HEK293 (cell line): ENCODE data around the gene ELAVL1.

ENCODE experiments used
- EGR2 ChIP-seq: fragments of 450-650 bp; formaldehyde crosslinking; IDR thresholded peaks from 2 replicates; pipeline ENCODE4 v1.5.1; 2016; ENCODE audit warnings: low read depth, missing biosample characterization, missing genetic modification characterization
- SALL2 ChIP-seq: fragments of 450-650 bp; formaldehyde crosslinking; IDR thresholded peaks from 2 replicates; pipeline ENCODE4 v1.5.0; 2017; ENCODE audit warnings: missing biosample characterization, mild to moderate bottlenecking, missing genetic modification characterization, borderline replicate concordance
- SCRT1 ChIP-seq: fragments of 450-650 bp; formaldehyde crosslinking; IDR thresholded peaks from 2 replicates; pipeline ENCODE4 v1.5.1; 2016; ENCODE audit warnings: missing biosample characterization, missing genetic modification characterization, borderline replicate concordance
- SP2 ChIP-seq: fragments of 450-650 bp; formaldehyde crosslinking; IDR thresholded peaks from 2 replicates; pipeline ENCODE4 v1.5.1; 2016; ENCODE audit warnings: missing biosample characterization, missing genetic modification characterization
- ZFP37 ChIP-seq: fragments of 450-650 bp; formaldehyde crosslinking; IDR thresholded peaks from 2 replicates; pipeline ENCODE4 v1.5.1; 2016; ENCODE audit warnings: missing biosample characterization, missing genetic modification characterization
- ZNF133 ChIP-seq: fragments of 450-650 bp; formaldehyde crosslinking; IDR thresholded peaks from 2 replicates; pipeline ENCODE4 v1.5.1; 2016; ENCODE audit warnings: missing biosample characterization, missing genetic modification characterization
- ZNF157 ChIP-seq: fragments of 450-650 bp; formaldehyde crosslinking; IDR thresholded peaks from 2 replicates; pipeline ENCODE4 v1.5.1; 2016; ENCODE audit warnings: missing biosample characterization, missing genetic modification characterization
- ZNF16 ChIP-seq: fragments of 450-650 bp; formaldehyde crosslinking; IDR thresholded peaks from 2 replicates; pipeline ENCODE4 v1.5.1; 2016; ENCODE audit warnings: low read depth, missing biosample characterization, missing genetic modification characterization
- ZNF169 ChIP-seq: fragments of 450-650 bp; formaldehyde crosslinking; IDR thresholded peaks from 2 replicates; pipeline ENCODE4 v1.5.1; 2016; ENCODE audit warnings: missing biosample characterization, missing genetic modification characterization
- ZNF2 ChIP-seq: fragments of 450-650 bp; formaldehyde crosslinking; IDR thresholded peaks from 2 replicates; pipeline ENCODE4 v1.5.1; 2016; ENCODE audit warnings: missing biosample characterization, missing genetic modification characterization
- ZNF416 ChIP-seq: fragments of 450-650 bp; formaldehyde crosslinking; IDR thresholded peaks from 2 replicates; pipeline ENCODE4 v1.5.1; 2016; ENCODE audit warnings: missing biosample characterization, missing genetic modification characterization
- ZNF426 ChIP-seq: fragments of 450-650 bp; formaldehyde crosslinking; IDR thresholded peaks from 2 replicates; pipeline ENCODE4 v1.5.1; 2017; ENCODE audit warnings: missing biosample characterization, missing genetic modification characterization, mild to moderate bottlenecking, inconsistent platforms, moderate library complexity
- ZNF48 ChIP-seq: fragments of 450-650 bp; formaldehyde crosslinking; IDR thresholded peaks from 2 replicates; pipeline ENCODE4 v1.5.1; 2016; ENCODE audit warnings: missing biosample characterization, missing genetic modification characterization
- ZNF514 ChIP-seq: fragments of 450-650 bp; formaldehyde crosslinking; IDR thresholded peaks from 2 replicates; pipeline ENCODE4 v1.5.1; 2016; ENCODE audit warnings: missing biosample characterization, missing genetic modification characterization
- ZNF549 ChIP-seq: fragments of 450-650 bp; IDR thresholded peaks from 2 replicates; pipeline ENCODE4 v1.5.1; 2018; ENCODE audit warnings: missing biosample characterization, missing genetic modification characterization, mild to moderate bottlenecking, inconsistent platforms, moderate library complexity
- ZNF555 ChIP-seq: fragments of 450-650 bp; formaldehyde crosslinking; conservative IDR thresholded peaks from 2 replicates; pipeline ENCODE4 v1.5.1; 2017; ENCODE audit warnings: missing biosample characterization, mild to moderate bottlenecking, missing genetic modification characterization, inconsistent platforms
- ZNF585B ChIP-seq: fragments of 450-650 bp; formaldehyde crosslinking; IDR thresholded peaks from 2 replicates; pipeline ENCODE4 v1.5.1; 2016; ENCODE audit warnings: missing biosample characterization, missing genetic modification characterization
- ZNF629 ChIP-seq: fragments of 450-650 bp; formaldehyde crosslinking; IDR thresholded peaks from 2 replicates; pipeline ENCODE4 v1.5.1; 2017; ENCODE audit warnings: missing biosample characterization, missing genetic modification characterization
- ZNF658 ChIP-seq: fragments of 450-650 bp; formaldehyde crosslinking; IDR thresholded peaks from 2 replicates; pipeline ENCODE4; 2016; ENCODE audit warnings: missing biosample characterization, missing genetic modification characterization
- ZNF677 ChIP-seq: fragments of 450-650 bp; IDR thresholded peaks from 2 replicates; pipeline ENCODE4 v1.5.0; 2018; ENCODE audit warnings: missing biosample characterization, mild to moderate bottlenecking, missing genetic modification characterization, moderate library complexity
- ZNF830 ChIP-seq: fragments of 450-650 bp; IDR thresholded peaks from 2 replicates; pipeline ENCODE4 v1.5.0; 2018; ENCODE audit warnings: missing biosample characterization, missing genetic modification characterization, low read depth, mild to moderate bottlenecking, moderate library complexity
- ZSCAN16 ChIP-seq: fragments of 450-650 bp; formaldehyde crosslinking; IDR thresholded peaks from 2 replicates; pipeline ENCODE4 v1.5.1; 2016; ENCODE audit warnings: missing biosample characterization, missing genetic modification characterization
- TF ChIP-seq, protein P1 (sequence below): fragments of 450-650 bp; formaldehyde crosslinking; IDR thresholded peaks from 2 replicates; pipeline ENCODE4 v1.5.1; 2016; ENCODE audit warnings: missing biosample characterization, missing genetic modification characterization
- TF ChIP-seq, protein P2 (sequence below): fragments of 450-650 bp; formaldehyde crosslinking; IDR thresholded peaks from 2 replicates; pipeline ENCODE4 v1.5.1; 2016; ENCODE audit warnings: missing biosample characterization, missing genetic modification characterization
- TF ChIP-seq, protein P3 (sequence below): fragments of 450-650 bp; formaldehyde crosslinking; IDR thresholded peaks from 2 replicates; pipeline ENCODE4; 2016; ENCODE audit warnings: missing biosample characterization, missing genetic modification characterization
- TF ChIP-seq, protein P4 (sequence below): sonication (generic); formaldehyde crosslinking; IDR thresholded peaks from 2 replicates; pipeline ENCODE4 v1.8.1; 2022; ENCODE audit warnings: mild to moderate bottlenecking, moderate library complexity, missing genetic modification reagents
- TF ChIP-seq, protein P5 (sequence below): fragments of 450-650 bp; formaldehyde crosslinking; IDR thresholded peaks from 2 replicates; pipeline ENCODE4 v1.5.1; 2016; ENCODE audit warnings: missing biosample characterization, missing genetic modification characterization
- TF ChIP-seq, protein P6 (sequence below): fragments of 450-650 bp; formaldehyde crosslinking; IDR thresholded peaks from 2 replicates; pipeline ENCODE4 v1.5.1; 2016; ENCODE audit warnings: missing biosample characterization, missing genetic modification characterization
- TF ChIP-seq, protein P7 (sequence below): fragments of 450-650 bp; formaldehyde crosslinking; IDR thresholded peaks from 2 replicates; pipeline ENCODE4 v1.5.1; 2016; ENCODE audit warnings: missing biosample characterization, missing genetic modification characterization

The ELAVL1 gene

DNA sequence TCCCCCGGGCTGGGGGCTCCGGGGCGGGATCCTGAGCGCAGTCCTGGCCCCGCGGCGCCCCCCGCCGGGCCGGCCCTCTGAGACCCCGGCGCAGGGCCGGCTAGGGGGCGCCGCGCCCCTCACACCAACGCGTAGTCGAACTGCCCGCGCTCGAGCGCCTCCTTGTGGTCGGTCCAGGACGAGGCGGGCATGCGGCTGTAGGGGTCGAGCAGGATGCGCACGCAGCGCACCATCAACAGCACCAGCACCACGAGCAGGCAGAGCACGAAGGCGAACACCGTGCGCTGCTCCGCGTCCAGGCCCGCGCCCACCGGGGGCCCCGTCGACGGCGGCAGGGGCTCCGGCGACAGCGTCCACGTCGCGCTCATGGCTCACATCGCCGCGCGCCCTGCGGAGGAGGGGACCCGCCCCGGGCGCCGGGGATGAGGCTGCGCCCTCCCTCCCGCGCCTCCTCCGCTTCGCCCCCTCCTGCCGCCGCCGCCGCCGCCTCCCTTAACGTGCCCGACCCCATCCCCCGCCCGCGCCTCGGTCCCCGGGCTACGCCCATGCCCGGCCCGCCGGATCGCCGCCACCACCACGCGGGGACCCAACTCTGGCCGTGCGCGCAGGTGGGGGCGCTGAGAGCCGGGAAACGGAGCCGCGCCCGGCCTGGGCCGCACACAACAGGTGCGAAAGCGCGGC, 80.1 kb downstream of the ELAVL1 start (continued):
- TF ChIP-seq SCRT1 (no peak), ZSCAN16 (tag by site-specific recombination) (no peak), ZNF549 (no peak), ZNF157 (tag by site-specific recombination) (no peak), SALL2 (no peak), ZNF169 (tag by site-specific recombination) (no peak), ZNF133 (no peak), ZNF585B (tag by site-specific recombination) (no peak), ZNF2 (tag by site-specific recombination) (no peak), ZNF677 (0 out of 2 replicates have a peak, but pooled peaks have one; percentile 23), ZNF514 (tag by site-specific recombination) (no peak), ZNF629 (tag by site-specific recombination) (no peak), ZNF16 (tag by site-specific recombination) (no peak), ZNF48 (no peak), ZNF426 (tag by site-specific recombination) (no peak), EGR2 (tag by site-specific recombination) (0 out of 2 replicates have a peak, but pooled peaks have one; percentile 9), ZNF555 (no peak), ZFP37 (tag by site-specific recombination) (no peak), ZNF830 (tag by site-specific recombination) (no peak), ZNF658 (no peak), SP2 (tag by site-specific recombination) (no peak), ZNF416 (tag by site-specific recombination) (no peak)
- TF ChIP-seq, protein P1, sequence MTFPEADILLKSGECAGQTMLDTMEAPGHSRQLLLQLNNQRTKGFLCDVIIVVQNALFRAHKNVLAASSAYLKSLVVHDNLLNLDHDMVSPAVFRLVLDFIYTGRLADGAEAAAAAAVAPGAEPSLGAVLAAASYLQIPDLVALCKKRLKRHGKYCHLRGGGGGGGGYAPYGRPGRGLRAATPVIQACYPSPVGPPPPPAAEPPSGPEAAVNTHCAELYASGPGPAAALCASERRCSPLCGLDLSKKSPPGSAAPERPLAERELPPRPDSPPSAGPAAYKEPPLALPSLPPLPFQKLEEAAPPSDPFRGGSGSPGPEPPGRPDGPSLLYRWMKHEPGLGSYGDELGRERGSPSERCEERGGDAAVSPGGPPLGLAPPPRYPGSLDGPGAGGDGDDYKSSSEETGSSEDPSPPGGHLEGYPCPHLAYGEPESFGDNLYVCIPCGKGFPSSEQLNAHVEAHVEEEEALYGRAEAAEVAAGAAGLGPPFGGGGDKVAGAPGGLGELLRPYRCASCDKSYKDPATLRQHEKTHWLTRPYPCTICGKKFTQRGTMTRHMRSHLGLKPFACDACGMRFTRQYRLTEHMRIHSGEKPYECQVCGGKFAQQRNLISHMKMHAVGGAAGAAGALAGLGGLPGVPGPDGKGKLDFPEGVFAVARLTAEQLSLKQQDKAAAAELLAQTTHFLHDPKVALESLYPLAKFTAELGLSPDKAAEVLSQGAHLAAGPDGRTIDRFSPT (tag by site-specific recombination), result no peak
- TF ChIP-seq, protein P2, sequence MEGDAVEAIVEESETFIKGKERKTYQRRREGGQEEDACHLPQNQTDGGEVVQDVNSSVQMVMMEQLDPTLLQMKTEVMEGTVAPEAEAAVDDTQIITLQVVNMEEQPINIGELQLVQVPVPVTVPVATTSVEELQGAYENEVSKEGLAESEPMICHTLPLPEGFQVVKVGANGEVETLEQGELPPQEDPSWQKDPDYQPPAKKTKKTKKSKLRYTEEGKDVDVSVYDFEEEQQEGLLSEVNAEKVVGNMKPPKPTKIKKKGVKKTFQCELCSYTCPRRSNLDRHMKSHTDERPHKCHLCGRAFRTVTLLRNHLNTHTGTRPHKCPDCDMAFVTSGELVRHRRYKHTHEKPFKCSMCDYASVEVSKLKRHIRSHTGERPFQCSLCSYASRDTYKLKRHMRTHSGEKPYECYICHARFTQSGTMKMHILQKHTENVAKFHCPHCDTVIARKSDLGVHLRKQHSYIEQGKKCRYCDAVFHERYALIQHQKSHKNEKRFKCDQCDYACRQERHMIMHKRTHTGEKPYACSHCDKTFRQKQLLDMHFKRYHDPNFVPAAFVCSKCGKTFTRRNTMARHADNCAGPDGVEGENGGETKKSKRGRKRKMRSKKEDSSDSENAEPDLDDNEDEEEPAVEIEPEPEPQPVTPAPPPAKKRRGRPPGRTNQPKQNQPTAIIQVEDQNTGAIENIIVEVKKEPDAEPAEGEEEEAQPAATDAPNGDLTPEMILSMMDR (tag by site-specific recombination), result peak; percentile 95
- TF ChIP-seq, protein P3, sequence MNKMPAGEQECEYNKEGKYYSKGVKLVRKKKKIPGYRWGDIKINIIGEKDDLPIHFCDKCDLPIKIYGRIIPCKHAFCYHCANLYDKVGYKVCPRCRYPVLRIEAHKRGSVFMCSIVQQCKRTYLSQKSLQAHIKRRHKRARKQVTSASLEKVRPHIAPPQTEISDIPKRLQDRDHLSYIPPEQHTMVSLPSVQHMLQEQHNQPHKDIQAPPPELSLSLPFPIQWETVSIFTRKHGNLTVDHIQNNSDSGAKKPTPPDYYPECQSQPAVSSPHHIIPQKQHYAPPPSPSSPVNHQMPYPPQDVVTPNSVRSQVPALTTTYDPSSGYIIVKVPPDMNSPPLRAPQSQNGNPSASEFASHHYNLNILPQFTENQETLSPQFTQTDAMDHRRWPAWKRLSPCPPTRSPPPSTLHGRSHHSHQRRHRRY (tag by site-specific recombination), result no peak
- TF ChIP-seq, protein P4, sequence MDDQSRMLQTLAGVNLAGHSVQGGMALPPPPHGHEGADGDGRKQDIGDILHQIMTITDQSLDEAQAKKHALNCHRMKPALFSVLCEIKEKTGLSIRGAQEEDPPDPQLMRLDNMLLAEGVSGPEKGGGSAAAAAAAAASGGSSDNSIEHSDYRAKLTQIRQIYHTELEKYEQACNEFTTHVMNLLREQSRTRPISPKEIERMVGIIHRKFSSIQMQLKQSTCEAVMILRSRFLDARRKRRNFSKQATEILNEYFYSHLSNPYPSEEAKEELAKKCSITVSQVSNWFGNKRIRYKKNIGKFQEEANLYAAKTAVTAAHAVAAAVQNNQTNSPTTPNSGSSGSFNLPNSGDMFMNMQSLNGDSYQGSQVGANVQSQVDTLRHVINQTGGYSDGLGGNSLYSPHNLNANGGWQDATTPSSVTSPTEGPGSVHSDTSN, result peak; percentile 95
- TF ChIP-seq, protein P5, sequence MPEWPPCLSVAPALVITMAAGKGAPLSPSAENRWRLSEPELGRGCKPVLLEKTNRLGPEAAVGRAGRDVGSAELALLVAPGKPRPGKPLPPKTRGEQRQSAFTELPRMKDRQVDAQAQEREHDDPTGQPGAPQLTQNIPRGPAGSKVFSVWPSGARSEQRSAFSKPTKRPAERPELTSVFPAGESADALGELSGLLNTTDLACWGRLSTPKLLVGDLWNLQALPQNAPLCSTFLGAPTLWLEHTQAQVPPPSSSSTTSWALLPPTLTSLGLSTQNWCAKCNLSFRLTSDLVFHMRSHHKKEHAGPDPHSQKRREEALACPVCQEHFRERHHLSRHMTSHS, result no peak
- TF ChIP-seq, protein P6, sequence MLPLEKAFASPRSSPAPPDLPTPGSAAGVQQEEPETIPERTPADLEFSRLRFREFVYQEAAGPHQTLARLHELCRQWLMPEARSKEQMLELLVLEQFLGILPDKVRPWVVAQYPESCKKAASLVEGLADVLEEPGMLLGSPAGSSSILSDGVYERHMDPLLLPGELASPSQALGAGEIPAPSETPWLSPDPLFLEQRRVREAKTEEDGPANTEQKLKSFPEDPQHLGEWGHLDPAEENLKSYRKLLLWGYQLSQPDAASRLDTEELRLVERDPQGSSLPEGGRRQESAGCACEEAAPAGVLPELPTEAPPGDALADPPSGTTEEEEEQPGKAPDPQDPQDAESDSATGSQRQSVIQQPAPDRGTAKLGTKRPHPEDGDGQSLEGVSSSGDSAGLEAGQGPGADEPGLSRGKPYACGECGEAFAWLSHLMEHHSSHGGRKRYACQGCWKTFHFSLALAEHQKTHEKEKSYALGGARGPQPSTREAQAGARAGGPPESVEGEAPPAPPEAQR (tag by site-specific recombination), result no peak
- TF ChIP-seq, protein P7, sequence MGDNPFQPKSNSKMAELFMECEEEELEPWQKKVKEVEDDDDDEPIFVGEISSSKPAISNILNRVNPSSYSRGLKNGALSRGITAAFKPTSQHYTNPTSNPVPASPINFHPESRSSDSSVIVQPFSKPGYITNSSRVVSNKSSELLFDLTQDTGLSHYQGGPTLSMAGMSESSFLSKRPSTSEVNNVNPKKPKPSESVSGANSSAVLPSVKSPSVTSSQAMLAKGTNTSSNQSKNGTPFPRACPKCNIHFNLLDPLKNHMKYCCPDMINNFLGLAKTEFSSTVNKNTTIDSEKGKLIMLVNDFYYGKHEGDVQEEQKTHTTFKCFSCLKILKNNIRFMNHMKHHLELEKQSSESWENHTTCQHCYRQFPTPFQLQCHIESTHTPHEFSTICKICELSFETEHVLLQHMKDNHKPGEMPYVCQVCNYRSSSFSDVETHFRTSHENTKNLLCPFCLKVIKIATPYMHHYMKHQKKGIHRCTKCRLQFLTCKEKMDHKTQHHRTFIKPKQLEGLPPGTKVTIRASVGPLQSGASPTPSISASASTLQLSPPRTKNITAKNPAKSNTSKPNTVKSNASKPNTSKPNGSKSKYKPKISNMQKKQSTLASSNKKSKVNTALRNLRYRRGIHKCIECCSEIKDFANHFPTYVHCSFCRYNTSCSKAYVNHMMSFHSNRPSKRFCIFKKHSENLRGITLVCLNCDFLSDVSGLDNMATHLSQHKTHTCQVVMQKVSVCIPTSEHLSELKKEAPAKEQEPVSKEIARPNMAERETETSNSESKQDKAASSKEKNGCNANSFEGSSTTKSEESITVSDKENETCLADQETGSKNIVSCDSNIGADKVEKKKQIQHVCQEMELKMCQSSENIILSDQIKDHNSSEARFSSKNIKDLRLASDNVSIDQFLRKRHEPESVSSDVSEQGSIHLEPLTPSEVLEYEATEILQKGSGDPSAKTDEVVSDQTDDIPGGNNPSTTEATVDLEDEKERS (tag by site-specific recombination), result no peak
